Mucosa of descending colon (tissue), 3 donors: ENCODE results near the gene CCDC40. TPM values are rescaled to one million over a fixed set of nuclear protein-coding genes. Genes with fewer than 3 reads are reported as not detected.

Source experiments
- ATAC-seq: fragments of 200-7000 bp; cut with Tn5 transposase; one replicate; pipeline ENCODE4 v1.9.1; 2020; ENCODE audit warnings: mild to moderate bottlenecking, moderate library complexity
- DNase-seq, 3 donors: peaks; one replicate each; pipeline ENCODE4 v3.0.0-alpha.2; 2020
- H3K36me3 ChIP-seq: fragments of 200-600 bp; one replicate; pipeline ENCODE4 v1.8.0; 2021; ENCODE audit warnings: low read depth, mild to moderate bottlenecking
- H3K4me1 ChIP-seq: fragments of 200-600 bp; one replicate; pipeline ENCODE4 v1.8.0; 2021; ENCODE audit warnings: low read depth, mild to moderate bottlenecking
- H3K4me3 ChIP-seq: fragments of 200-600 bp; one replicate; pipeline ENCODE4 v1.8.0; 2021; ENCODE audit warnings: mild to moderate bottlenecking
- H3K9me3 ChIP-seq: fragments of 200-600 bp; one replicate; pipeline ENCODE4 v1.8.0; 2021; ENCODE audit warnings: mild to moderate bottlenecking
- CTCF ChIP-seq: fragments of 200-600 bp; IDR thresholded peaks from one replicate; pipeline ENCODE4 v1.8.0; 2022; ENCODE audit warnings: antibody characterized with exemption, mild to moderate bottlenecking
- intact Hi-C, 2 donors: fragments of 100-400 bp; cut with DNase I in 1 of 2; cut with micrococcal nuclease in 1 of 2; formaldehyde crosslinking; loops; one replicate each; pipeline versions ENCODE4 v1.11.0 to v1.11.1; 2022; cut with DNase I, micrococcal nuclease
- total RNA-seq, 3 donors: library from RNA; stranded (reverse); fragmentation: NEBNext Ultra II Directional in 2 of 3; extraction: Animal tissue kit (Norgen Biotek cat#: 25700) in 2 of 3; gene quantifications; one replicate each; pipeline versions ENCODE4 v1.2.1 to v1.2.4, GENCODE V29; 2021 to 2023
- donor health status: DM: no; HTN: no; CAD: no; lungs with moderate emphysema.
- donor health status: DM: no; HTN: no; CAD: no.
- donor health status: DM: no; HTN: yes; CAD: no.

The CCDC40 gene
- total RNA-seq, 3 donors from 2014 or later: 2.1 to 5.9 (median 2.7) TPM

- intact Hi-C loops: no loop called here
- peaks cover 3% of the 10 kb centered on the region for H3K36me3 ChIP-seq
- no peak for ATAC-seq
Measured at GRCh38 chr17:80011989-80012555, 24.4 kb upstream of the CCDC40 start.

GRCh38 chr17:80012765-80013741 is 23.4 kb upstream of the CCDC40 start:
- Histone ChIP-seq H3K4me1 (peaks cover 4% of the 10 kb centered on the region), H3K36me3 (peaks cover 3% of the 10 kb centered on the region), H3K9me3 (no peaks in the 10 kb centered on the region), H3K4me3 (no peak overlapping the region)
- intact Hi-C loops: no loop called here
- ATAC-seq: no peak
- DNase-seq: peak in 1 of 3 donors; percentile 44
- no peak for TF ChIP-seq CTCF

More at GRCh38 chr17:80011989-80012555, 24.4 kb upstream of the CCDC40 start:
- H3K4me3 ChIP-seq: no peak overlapping the region
- no peak for TF ChIP-seq CTCF
- DNase-seq: peak in 1 of 3 donors; percentile 30
- H3K9me3 ChIP-seq: no peaks in the 10 kb centered on the region
- peaks cover 4% of the 10 kb centered on the region for H3K4me1 ChIP-seq

GRCh38 chr17:80017226-80018010 is 19.0 kb upstream of the CCDC40 start:
- H3K9me3 ChIP-seq: no peaks in the 10 kb centered on the region
- intact Hi-C loops: no loop called here
- H3K4me3 ChIP-seq: no peak overlapping the region
- ATAC-seq (no peak), DNase-seq (no peak)
- H3K4me1 ChIP-seq: no peaks in the 10 kb centered on the region
- TF ChIP-seq CTCF: no peak
- H3K36me3 ChIP-seq: peaks cover 3% of the 10 kb centered on the region

GRCh38 chr17:80018917-80019651 is 17.4 kb upstream of the CCDC40 start:
- Histone ChIP-seq H3K9me3 (no peaks in the 10 kb centered on the region), H3K4me3 (no peak overlapping the region), H3K4me1 (peaks cover 6% of the 10 kb centered on the region), H3K36me3 (no peaks in the 10 kb centered on the region)
- no peak for TF ChIP-seq CTCF
- intact Hi-C loops: no loop called here
- ATAC-seq (no peak), DNase-seq (peak in 2 of 3 donors; percentile 20 to 41)

GRCh38 chr17:80021600-80021999 is 14.8 kb upstream of the CCDC40 start:
- no peak for ATAC-seq
- Histone ChIP-seq H3K4me1 (peaks cover 9% of the 10 kb centered on the region), H3K9me3 (no peaks in the 10 kb centered on the region), H3K4me3 (no peak overlapping the region), H3K36me3 (no peaks in the 10 kb centered on the region)
- no peak for DNase-seq
- TF ChIP-seq CTCF: no peak
- intact Hi-C loops: no loop called here
